GM20000 (cell line): Measurements from ENCODE around the gene HLA-E.

Experiments used
- DNase-seq: peaks from one replicate; pipeline ENCODE4 v3.0.0; 2012; ENCODE audit warnings: low spot score
- CTCF ChIP-seq: IDR thresholded peaks from 2 replicates; pipeline ENCODE4 v1.5.1; 2012; ENCODE audit warnings: mild to moderate bottlenecking, control low read depth; ENCODE audit errors: extremely low read depth, missing control alignments

The HLA-E gene

GRCh38 chr6:30533460-30534294, 44.4 kb downstream of the HLA-E start:
- no peak for DNase-seq
- TF ChIP-seq CTCF: no peak

- no peak for TF ChIP-seq CTCF
These were observed 48.6 kb downstream of the HLA-E start for GRCh38 chr6:30537931-30538330.

GRCh38 chr6:30541515-30542403, 52.5 kb downstream of the HLA-E start:
- peak; percentile 69 for DNase-seq
- peak; percentile 99 for TF ChIP-seq CTCF

More at GRCh38 chr6:30537931-30538330, 48.6 kb downstream of the HLA-E start:
- DNase-seq: no peak

DNA sequence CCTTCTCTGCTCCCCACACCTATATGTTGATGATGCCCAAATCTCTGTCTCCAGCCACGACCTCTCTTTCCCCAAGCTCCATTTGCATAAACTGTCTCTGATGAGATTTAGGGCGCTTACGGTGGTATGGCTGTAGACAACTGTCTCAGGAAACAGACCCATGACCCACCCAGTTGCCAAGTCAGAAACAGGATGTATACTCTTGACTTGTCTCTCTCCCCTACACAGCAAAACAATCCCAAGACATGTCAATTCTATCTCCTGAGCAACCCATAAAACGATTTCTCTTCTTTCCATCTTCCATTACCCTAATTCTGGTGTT, 53.1 kb downstream of the HLA-E start:
- no peak for TF ChIP-seq CTCF
- no peak for DNase-seq

GRCh38 chr6:30542915-30543314, 53.6 kb downstream of the HLA-E start:
- DNase-seq: no peak
- no peak for TF ChIP-seq CTCF
